Measurements from ENCODE around the gene E2F2. TPM values are rescaled to one million over a fixed set of nuclear protein-coding genes. Genes with fewer than 3 reads are reported as not detected.
A peak's percentile ranks its signal among the peaks of the same experiment; 100 is the strongest.

The E2F2 gene
- total RNA-seq, 5 donors from 2014 or later (not counting 1 experiment from before 2014, with no cell fraction given) = 1.7 to 3.1 (median 2.5) TPM

DNA sequence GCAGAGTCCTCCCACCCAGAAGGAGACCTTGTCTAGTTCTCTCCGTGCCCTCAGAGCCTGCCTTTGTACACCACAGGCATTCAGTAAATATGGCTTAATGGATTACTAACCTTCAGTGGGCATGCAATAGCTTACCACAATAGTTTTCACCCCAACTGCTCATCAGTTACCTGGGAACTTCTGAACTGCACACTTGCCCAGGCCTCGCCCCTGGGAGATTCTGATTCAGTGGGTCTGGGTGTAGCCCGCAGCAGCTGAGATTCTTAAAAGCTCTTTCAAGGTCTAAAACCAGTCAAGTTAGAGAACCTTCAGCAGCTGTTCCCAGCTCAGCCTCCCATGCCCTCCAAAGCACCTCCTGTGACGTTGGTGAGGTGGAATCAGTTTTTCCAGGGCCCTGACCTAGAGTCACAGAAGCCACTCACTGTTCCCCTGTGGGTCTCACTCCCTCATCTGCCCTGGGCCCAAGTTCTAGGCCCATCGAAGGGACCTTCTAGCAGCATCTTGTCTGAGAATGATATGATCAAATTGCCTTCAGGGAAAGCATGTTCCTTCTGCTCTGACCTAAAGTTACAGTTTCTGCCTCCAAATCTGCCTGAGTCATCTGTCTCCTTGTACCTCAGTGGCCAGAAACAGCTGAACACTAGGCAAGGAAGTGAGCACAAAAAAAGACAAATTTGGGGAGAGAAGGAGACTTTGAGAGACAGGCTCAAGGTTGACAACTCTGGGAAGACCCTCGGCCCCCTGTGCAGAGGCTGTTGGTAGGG, 57.8 kb downstream of the E2F2 start:
- H3K27ac ChIP-seq (ENCODE audit: low read length) = no peak overlapping the region
- ATAC-seq (replicated peaks in 1 of 4) = no peak

DNA sequence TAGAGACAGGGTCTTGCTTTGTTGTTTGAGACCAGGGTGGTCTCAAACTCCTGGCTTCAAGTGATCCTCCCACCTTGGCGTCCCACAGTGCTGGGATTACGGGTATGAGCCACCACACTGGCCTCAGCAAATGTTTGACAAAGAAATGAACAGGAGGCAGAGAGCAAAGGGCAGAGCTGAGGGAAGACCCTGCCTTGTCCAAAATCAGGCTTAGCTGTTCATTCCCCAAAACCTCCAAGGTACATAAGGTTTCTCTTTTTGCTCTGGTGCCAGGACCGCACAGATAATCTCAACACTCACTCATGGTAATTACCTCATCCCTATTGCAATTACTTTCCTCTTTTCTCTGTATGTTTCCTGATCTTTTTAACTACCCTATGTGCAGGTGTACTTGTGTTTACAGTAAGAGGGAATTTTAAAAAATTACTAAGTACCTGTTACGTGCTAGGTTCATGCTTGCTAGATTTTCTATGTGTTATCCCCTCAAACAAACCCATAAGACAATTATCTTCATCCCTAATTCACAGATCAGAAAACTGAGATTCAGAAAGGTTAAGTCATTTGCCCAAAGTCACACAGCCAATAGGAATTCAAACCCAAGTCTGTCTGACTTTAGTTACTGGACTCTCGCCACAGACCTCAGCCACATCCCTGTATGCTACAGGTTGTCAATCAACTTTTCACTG, 58.5 kb downstream of the E2F2 start:
- ChIA-PET CTCF (no interaction called here), POLR2A (no interaction called here)
- Histone ChIP-seq H3K27me3 (replicated peaks in 1 of 2; ENCODE audit: control insufficient read depth in 2 of 2, extremely low read depth in 1 of 2, insufficient read depth in 2 of 2, low read length in 1 of 2) (peaks cover 0 to 29% of the 10 kb centered on the region in 2 experiments), H3K36me3 (ENCODE audit: control insufficient read depth in 2 of 2, extremely low read depth in 1 of 2, insufficient read depth in 1 of 2, low read length in 1 of 2) (no peaks in the 10 kb centered on the region), H3K9me3 (no peaks in the 10 kb centered on the region), H3K4me3 (ENCODE audit: control insufficient read depth in 1 of 2, extremely low read depth in 1 of 2, low read length in 1 of 2) (no peak overlapping the region), H3K4me1 (ENCODE audit: control insufficient read depth in 1 of 2, extremely low read depth in 1 of 2, insufficient read depth in 2 of 2, low read length in 2 of 2) (no peaks in the 10 kb centered on the region), H3K27ac (ENCODE audit: low read length) (no peak overlapping the region)
- H3K4me3 Mint-ChIP-seq = no peak overlapping the region
- no peak overlapping the region for H3K27ac Mint-ChIP-seq
- peaks cover 6 to 10% of the 10 kb centered on the region in 2 donors for H3K27me3 Mint-ChIP-seq
- WGBS (ENCODE audit: insufficient coverage) = 89% methylated on average over 1 of the region's 5 CpGs
- H3K9me3 Mint-ChIP-seq = no peaks in the 10 kb centered on the region
- H3K36me3 Mint-ChIP-seq = no peaks in the 10 kb centered on the region
- H3K4me1 Mint-ChIP-seq = no peaks in the 10 kb centered on the region
- ATAC-seq (replicated peaks in 1 of 4) (no peak), DNase-seq (no peak)

More for the DNA sequence above, 57.8 kb downstream of the E2F2 start:
- 67% methylated on average over 1 of the region's 6 CpGs for WGBS (ENCODE audit: insufficient coverage)
- no peak overlapping the region for H3K4me3 Mint-ChIP-seq
- no peaks in the 10 kb centered on the region for H3K4me1 Mint-ChIP-seq
- CTCF ChIA-PET = no interaction called here
- POLR2A ChIA-PET = no interaction called here
- no peak for DNase-seq
- H3K36me3 Mint-ChIP-seq = no peaks in the 10 kb centered on the region
- Histone ChIP-seq H3K9me3 (no peaks in the 10 kb centered on the region), H3K4me3 (ENCODE audit: control insufficient read depth in 1 of 2, extremely low read depth in 1 of 2, low read length in 1 of 2) (no peak overlapping the region), H3K4me1 (ENCODE audit: control insufficient read depth in 1 of 2, extremely low read depth in 1 of 2, insufficient read depth in 2 of 2, low read length in 2 of 2) (no peaks in the 10 kb centered on the region), H3K36me3 (ENCODE audit: control insufficient read depth in 2 of 2, extremely low read depth in 1 of 2, insufficient read depth in 1 of 2, low read length in 1 of 2) (no peaks in the 10 kb centered on the region), H3K27me3 (replicated peaks in 1 of 2; ENCODE audit: control insufficient read depth in 2 of 2, extremely low read depth in 1 of 2, insufficient read depth in 2 of 2, low read length in 1 of 2) (peaks cover 0 to 33% of the 10 kb centered on the region in 2 experiments)
- no peaks in the 10 kb centered on the region for H3K9me3 Mint-ChIP-seq
- H3K27me3 Mint-ChIP-seq = peaks cover 6 to 11% of the 10 kb centered on the region in 2 donors
- H3K27ac Mint-ChIP-seq = peak overlapping the region in 1 of 2 donors; percentile 18

DNA sequence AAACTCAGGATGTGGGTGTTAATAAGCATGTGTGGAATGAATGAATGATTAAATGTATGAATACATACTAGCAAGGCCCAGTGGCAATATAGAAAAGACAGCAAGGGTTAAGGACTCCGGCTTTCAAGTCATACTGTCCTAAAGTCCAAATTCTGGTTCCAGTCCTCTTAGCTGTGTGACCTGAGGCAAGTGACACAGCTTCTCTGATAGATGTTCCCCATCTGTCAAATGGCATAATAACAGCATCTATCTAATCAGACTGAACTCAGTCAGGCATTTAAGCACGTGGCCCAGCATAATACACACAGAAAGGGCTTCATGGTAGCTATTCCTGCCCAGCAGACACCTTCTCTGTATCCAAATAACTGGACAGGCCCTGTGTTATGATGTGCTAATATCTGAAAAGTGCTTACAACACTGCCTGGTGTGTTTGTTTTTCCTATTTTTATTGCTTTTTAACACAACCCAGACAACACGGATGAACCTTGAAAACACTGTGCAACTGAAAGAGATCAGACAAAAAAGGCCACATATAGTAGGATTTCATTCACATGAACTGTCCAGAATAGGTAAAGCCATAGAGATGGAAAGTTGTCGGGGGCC, 59.5 kb downstream of the E2F2 start:
- H3K36me3 ChIP-seq (ENCODE audit: control insufficient read depth in 2 of 2, extremely low read depth in 1 of 2, insufficient read depth in 1 of 2, low read length in 1 of 2) = no peaks in the 10 kb centered on the region

DNA sequence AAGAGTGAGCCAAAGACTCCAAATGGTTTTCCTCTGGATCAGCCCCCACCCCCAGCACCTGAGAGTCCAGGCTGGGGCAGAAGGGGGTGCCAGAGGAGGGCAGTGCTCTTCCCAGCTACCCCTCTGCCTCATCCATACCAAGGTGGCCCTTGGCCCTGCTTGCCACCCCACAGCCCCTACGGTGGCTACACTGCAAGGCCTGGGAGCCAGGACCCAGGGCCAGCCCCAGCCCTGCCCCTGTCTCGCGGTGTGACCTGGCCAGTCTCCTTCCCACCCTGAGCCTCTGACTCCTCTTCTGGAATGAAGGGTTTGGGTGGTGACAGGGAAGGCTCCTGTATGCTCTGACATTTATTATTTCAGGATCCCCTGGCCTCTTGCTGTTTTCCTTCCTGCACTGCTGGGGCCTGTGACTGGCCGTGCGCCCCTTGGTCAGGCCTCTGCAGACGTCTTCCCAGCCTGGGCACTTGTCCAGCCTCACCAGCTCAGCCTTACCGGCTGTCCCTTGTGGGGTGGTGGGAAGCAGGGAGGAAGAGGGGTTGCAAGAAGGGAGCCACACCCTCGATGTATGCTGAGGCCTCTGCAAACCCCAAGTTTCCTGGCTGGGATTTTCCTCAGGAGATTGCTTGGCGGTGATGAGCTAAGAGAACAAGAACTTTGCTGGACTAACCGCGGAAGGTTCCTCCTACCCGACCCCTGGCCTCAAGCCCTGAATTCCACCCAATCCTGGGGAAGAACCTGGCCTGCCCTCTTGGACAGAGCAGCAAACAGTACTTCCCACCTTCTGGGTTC, 60.6 kb downstream of the E2F2 start:
- Histone ChIP-seq H3K9me3 (no peaks in the 10 kb centered on the region), H3K36me3 (ENCODE audit: control insufficient read depth in 2 of 2, extremely low read depth in 1 of 2, insufficient read depth in 1 of 2, low read length in 1 of 2) (no peaks in the 10 kb centered on the region), H3K4me3 (ENCODE audit: control insufficient read depth in 1 of 2, extremely low read depth in 1 of 2, low read length in 1 of 2) (no peak overlapping the region), H3K27ac (ENCODE audit: low read length) (no peak overlapping the region), H3K27me3 (replicated peaks in 1 of 2; ENCODE audit: control insufficient read depth in 2 of 2, extremely low read depth in 1 of 2, insufficient read depth in 2 of 2, low read length in 1 of 2) (peaks cover 0 to 19% of the 10 kb centered on the region in 2 experiments), H3K4me1 (ENCODE audit: control insufficient read depth in 1 of 2, extremely low read depth in 1 of 2, insufficient read depth in 2 of 2, low read length in 2 of 2) (no peaks in the 10 kb centered on the region)
- ChIA-PET CTCF (no interaction called here), POLR2A (no interaction called here)
- Mint-ChIP-seq H3K9me3 (no peaks in the 10 kb centered on the region), H3K4me3 (no peak overlapping the region), H3K27ac (no peak overlapping the region), H3K4me1 (no peaks in the 10 kb centered on the region), H3K36me3 (no peaks in the 10 kb centered on the region), H3K27me3 (peaks cover 0 to 1% of the 10 kb centered on the region in 2 donors)
- no peak for ATAC-seq (replicated peaks in 1 of 4)
- WGBS (ENCODE audit: insufficient coverage) = 91% methylated on average over 8 of the region's 12 CpGs
- DNase-seq = no peak

More for the DNA sequence above, 59.5 kb downstream of the E2F2 start:
- peaks cover 0 to 27% of the 10 kb centered on the region in 2 experiments for H3K27me3 ChIP-seq (replicated peaks in 1 of 2; ENCODE audit: control insufficient read depth in 2 of 2, extremely low read depth in 1 of 2, insufficient read depth in 2 of 2, low read length in 1 of 2)
- Mint-ChIP-seq H3K36me3 (no peaks in the 10 kb centered on the region), H3K27me3 (peaks cover 4 to 7% of the 10 kb centered on the region in 2 donors), H3K27ac (no peak overlapping the region), H3K4me3 (no peak overlapping the region), H3K4me1 (no peaks in the 10 kb centered on the region), H3K9me3 (no peaks in the 10 kb centered on the region)
- ChIA-PET CTCF (no interaction called here), POLR2A (no interaction called here)
- DNase-seq = no peak
- no peak overlapping the region for H3K27ac ChIP-seq (ENCODE audit: low read length)
- H3K4me3 ChIP-seq (ENCODE audit: control insufficient read depth in 1 of 2, extremely low read depth in 1 of 2, low read length in 1 of 2) = no peak overlapping the region
- H3K9me3 ChIP-seq = no peaks in the 10 kb centered on the region
- ATAC-seq (replicated peaks in 1 of 4) = no peak
- no peaks in the 10 kb centered on the region for H3K4me1 ChIP-seq (ENCODE audit: control insufficient read depth in 1 of 2, extremely low read depth in 1 of 2, insufficient read depth in 2 of 2, low read length in 2 of 2)
- 100% methylated on average over 1 of the region's 4 CpGs for WGBS (ENCODE audit: insufficient coverage)

DNA sequence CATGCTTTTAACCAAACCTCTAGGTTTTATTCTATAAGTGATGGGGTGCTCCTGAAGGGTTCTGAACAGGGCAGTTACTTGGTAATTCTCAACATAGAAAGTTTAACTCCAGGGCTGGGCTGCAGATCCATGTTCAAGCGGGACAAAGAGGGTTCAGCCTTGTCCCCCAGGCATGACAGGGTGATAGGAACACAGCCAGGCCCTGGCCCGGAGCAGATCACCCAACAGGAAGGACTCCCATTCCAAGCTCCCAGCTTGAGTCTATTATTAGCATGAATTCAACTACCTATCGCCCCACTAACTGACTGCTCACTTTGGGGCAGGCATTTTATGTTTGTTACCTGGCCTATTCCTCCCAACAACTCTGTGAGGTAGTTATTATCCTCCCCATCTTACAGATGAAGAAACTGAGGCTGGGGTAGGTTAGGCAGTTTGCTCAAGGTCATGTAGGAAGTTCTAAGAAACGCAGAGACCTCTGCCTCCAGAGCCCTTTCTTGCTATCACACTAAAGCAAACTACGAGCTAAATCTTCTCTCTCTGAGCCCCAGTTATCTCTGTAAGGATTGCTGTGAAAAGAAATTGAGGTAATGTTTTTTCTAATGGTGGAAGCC, 61.6 kb downstream of the E2F2 start:
- Mint-ChIP-seq H3K4me1 (no peaks in the 10 kb centered on the region), H3K36me3 (no peaks in the 10 kb centered on the region), H3K27me3 (no peaks in the 10 kb centered on the region), H3K27ac (no peak overlapping the region), H3K4me3 (no peak overlapping the region), H3K9me3 (no peaks in the 10 kb centered on the region)
- Histone ChIP-seq H3K4me3 (ENCODE audit: control insufficient read depth in 1 of 2, extremely low read depth in 1 of 2, low read length in 1 of 2) (no peak overlapping the region), H3K9me3 (no peaks in the 10 kb centered on the region), H3K4me1 (ENCODE audit: control insufficient read depth in 1 of 2, extremely low read depth in 1 of 2, insufficient read depth in 2 of 2, low read length in 2 of 2) (no peaks in the 10 kb centered on the region), H3K27ac (ENCODE audit: low read length) (no peak overlapping the region), H3K36me3 (ENCODE audit: control insufficient read depth in 2 of 2, extremely low read depth in 1 of 2, insufficient read depth in 1 of 2, low read length in 1 of 2) (no peaks in the 10 kb centered on the region), H3K27me3 (replicated peaks in 1 of 2; ENCODE audit: control insufficient read depth in 2 of 2, extremely low read depth in 1 of 2, insufficient read depth in 2 of 2, low read length in 1 of 2) (peaks cover 0 to 11% of the 10 kb centered on the region in 2 experiments)
- CTCF ChIA-PET = no interaction called here
- ATAC-seq (replicated peaks in 1 of 4) (no peak), DNase-seq (no peak)
- POLR2A ChIA-PET = interaction anchor here in 1 of 2 donors (0.5 kb wide), 1 partner anchor 62 kb away, joined by 6 read pairs; the partner anchor contains the start of gene E2F2
- 71% methylated on average over 1 of the region's 5 CpGs for WGBS (ENCODE audit: insufficient coverage)

All from T-cell (primary cell).